HFFc6 (cell line): ENCODE data around the gene PADI6. TPM values are rescaled to one million over a fixed set of nuclear protein-coding genes. Genes with fewer than 3 reads are reported as not detected.

ENCODE experiments used
- DNase-seq: peaks from one replicate; pipeline ENCODE4 v3.0.0-alpha.2; 2018
- H3K27ac Mint-ChIP-seq: 2 replicates; pipeline ENCODE4 v1.8.0; 2020; ENCODE audit warnings: mild to moderate bottlenecking, mixed read lengths
- H3K27me3 Mint-ChIP-seq: 2 replicates; pipeline ENCODE4 v1.8.0; 2021; ENCODE audit warnings: mild to moderate bottlenecking, moderate library complexity, mixed read lengths; ENCODE audit not compliant: insufficient read depth
- H3K36me3 Mint-ChIP-seq: 2 replicates; pipeline ENCODE4 v1.8.0; 2021; ENCODE audit warnings: low read depth, mixed read lengths
- H3K4me1 Mint-ChIP-seq: 2 replicates; pipeline ENCODE4 v1.8.0; 2020; ENCODE audit warnings: low read depth, mixed read lengths
- H3K4me3 Mint-ChIP-seq: 2 replicates; pipeline ENCODE4 v1.8.0; 2020; ENCODE audit warnings: mild to moderate bottlenecking, moderate library complexity, mixed read lengths
- H3K9me3 Mint-ChIP-seq: 2 replicates; pipeline ENCODE4 v1.8.0; 2020; ENCODE audit warnings: mild to moderate bottlenecking, mixed read lengths
- CTCF ChIP-seq: fragments of 200-600 bp; sonication (generic); IDR thresholded peaks from 2 replicates; pipeline ENCODE4 v1.5.0; 2021; ENCODE audit warnings: antibody characterized with exemption, mild to moderate bottlenecking
- total RNA-seq, 6 experiments: library from RNA; stranded (reverse); fragmentation: NEBNext Ultra II Directional; extraction: Animal tissue kit (Norgen Biotek cat#: 25700); gene quantifications; 2 replicates in 1 of 6; 3 replicates in 5 of 6; pipeline ENCODE4 v1.2.3, GENCODE V29; 2021

The PADI6 gene
- total RNA-seq, 6 experiments from 2014 or later = not detected

GRCh38 chr1:17351598-17352324 lies 20.2 kb upstream of the PADI6 start:
- Mint-ChIP-seq H3K27ac (no peak overlapping the region), H3K4me1 (peaks cover 9% of the 10 kb centered on the region), H3K27me3 (peaks cover 33% of the 10 kb centered on the region), H3K36me3 (no peaks in the 10 kb centered on the region), H3K4me3 (no peak overlapping the region), H3K9me3 (no peaks in the 10 kb centered on the region)
- DNase-seq = no peak
- no peak for TF ChIP-seq CTCF

- Mint-ChIP-seq H3K4me1 (peaks cover 9% of the 10 kb centered on the region), H3K4me3 (no peak overlapping the region), H3K9me3 (no peaks in the 10 kb centered on the region), H3K36me3 (no peaks in the 10 kb centered on the region), H3K27ac (no peak overlapping the region), H3K27me3 (peaks cover 33% of the 10 kb centered on the region)
- no peak for DNase-seq
- TF ChIP-seq CTCF = no peak
These were observed 19.5 kb upstream of the PADI6 start for GRCh38 chr1:17352419-17352909.

- Mint-ChIP-seq H3K4me3 (no peak overlapping the region), H3K36me3 (no peaks in the 10 kb centered on the region), H3K27me3 (peaks cover 39% of the 10 kb centered on the region), H3K4me1 (no peaks in the 10 kb centered on the region), H3K9me3 (no peaks in the 10 kb centered on the region), H3K27ac (no peak overlapping the region)
- TF ChIP-seq CTCF = no peak
- no peak for DNase-seq
These were observed 16.1 kb upstream of the PADI6 start for GRCh38 chr1:17355898-17356297.

GRCh38 chr1:17356387-17357026 lies 15.5 kb upstream of the PADI6 start:
- Mint-ChIP-seq H3K4me1 (no peaks in the 10 kb centered on the region), H3K4me3 (no peak overlapping the region), H3K27ac (no peak overlapping the region), H3K36me3 (no peaks in the 10 kb centered on the region), H3K27me3 (peaks cover 38% of the 10 kb centered on the region), H3K9me3 (no peaks in the 10 kb centered on the region)
- TF ChIP-seq CTCF = no peak
- no peak for DNase-seq

- Mint-ChIP-seq H3K4me3 (no peak overlapping the region), H3K36me3 (no peaks in the 10 kb centered on the region), H3K27ac (no peak overlapping the region), H3K4me1 (no peaks in the 10 kb centered on the region), H3K27me3 (peaks cover 23% of the 10 kb centered on the region), H3K9me3 (0 out of 2 replicates have a peak, but pooled peaks cover under 1% of the 10 kb centered on the region)
- no peak for DNase-seq
- no peak for TF ChIP-seq CTCF
These were observed 13.4 kb upstream of the PADI6 start for GRCh38 chr1:17358557-17358956.
